HG02970 (cell line): ENCODE data around the gene ARL5C.

Experiments
- ATAC-seq: cut with Tn5 transposase; IDR thresholded peaks from one replicate; pipeline ENCODE4 v1.9.1; 2021; ENCODE audit warnings: mild to moderate bottlenecking, moderate library complexity, moderate number of reproducible peaks; ENCODE audit not compliant: unreplicated experiment, low FRiP score

Gene ARL5C, protein sequence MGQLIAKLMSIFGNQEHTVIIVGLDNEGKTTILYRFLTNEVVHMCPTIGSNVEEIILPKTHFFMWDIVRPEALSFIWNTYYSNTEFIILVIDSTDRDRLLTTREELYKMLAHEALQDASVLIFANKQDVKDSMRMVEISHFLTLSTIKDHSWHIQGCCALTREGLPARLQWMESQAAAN

DNA sequence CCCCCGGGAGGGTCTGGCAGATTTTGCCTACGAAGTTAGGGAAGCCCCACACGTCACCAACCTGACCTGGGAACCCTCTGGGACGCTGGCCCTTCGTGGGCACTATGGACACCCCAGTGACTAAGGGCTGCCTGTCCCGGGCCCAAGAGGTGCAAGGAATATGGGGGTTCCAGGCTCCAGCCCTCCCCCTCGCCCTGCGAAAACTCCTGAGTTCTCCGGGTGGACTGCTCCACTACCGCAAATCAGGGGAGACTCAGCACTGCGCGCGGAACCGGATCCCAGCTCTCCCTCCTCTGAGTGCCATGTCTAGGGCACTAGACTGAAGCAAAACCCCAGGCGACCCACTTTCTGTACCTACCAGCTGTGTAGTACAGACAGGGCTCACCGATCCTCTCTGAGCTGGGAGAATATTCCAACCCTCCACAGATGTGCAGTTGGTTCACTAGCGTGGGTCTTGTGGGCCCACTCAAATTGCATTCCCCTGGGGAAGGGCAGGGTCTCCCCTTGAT is at the start of gene ARL5C:
Gene ARL5C, minus strand, starts transcription at position 321 of the 509 bp plus-strand sequence. CDS start 401 bp downstream, outside the sequence.
- no peak for ATAC-seq

DNA sequence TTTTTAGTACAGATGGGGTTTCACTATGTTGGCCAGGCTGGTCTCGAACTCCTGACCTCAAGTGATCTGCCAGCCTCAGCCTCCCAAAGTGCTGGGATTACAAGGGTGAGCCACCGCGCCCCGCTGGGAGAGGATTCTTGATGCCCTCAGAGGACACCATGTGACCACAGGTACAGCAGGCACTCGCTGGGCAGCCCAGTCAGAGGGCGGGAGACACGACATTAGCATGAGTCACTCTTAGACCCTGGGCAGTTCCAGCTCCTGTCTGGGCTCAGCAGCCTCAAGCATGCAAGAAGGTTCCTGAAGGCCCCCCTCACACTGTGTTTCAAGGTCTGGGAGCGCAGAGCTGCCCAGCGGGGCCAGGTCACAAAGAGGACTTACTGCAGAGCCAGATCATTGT is 47.9 kb upstream of the ARL5C start:
- ATAC-seq: no peak

GRCh38 chr17:39212841-39213480 is 47.0 kb upstream of the ARL5C start:
- ATAC-seq: no peak

GRCh38 chr17:39212195-39212810 is 46.3 kb upstream of the ARL5C start:
- ATAC-seq: no peak

DNA sequence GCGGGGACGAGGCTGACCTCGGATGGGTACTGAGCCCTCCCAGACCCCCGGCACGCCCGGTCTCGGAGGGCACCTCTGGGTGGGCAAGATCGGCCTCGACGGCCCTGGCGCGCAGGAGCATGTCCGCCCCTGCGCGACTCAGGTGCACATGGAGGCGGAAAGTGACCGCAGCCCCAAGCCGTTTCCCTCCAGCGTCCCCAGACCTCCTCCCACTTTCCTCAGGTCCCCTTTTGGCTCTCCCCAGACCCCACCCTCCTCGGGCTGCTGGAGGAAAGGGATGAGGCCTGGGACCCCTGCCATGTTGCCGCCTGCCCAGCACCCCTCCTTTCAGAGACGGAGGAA is 44.1 kb upstream of the ARL5C start:
- ATAC-seq: no peak

DNA sequence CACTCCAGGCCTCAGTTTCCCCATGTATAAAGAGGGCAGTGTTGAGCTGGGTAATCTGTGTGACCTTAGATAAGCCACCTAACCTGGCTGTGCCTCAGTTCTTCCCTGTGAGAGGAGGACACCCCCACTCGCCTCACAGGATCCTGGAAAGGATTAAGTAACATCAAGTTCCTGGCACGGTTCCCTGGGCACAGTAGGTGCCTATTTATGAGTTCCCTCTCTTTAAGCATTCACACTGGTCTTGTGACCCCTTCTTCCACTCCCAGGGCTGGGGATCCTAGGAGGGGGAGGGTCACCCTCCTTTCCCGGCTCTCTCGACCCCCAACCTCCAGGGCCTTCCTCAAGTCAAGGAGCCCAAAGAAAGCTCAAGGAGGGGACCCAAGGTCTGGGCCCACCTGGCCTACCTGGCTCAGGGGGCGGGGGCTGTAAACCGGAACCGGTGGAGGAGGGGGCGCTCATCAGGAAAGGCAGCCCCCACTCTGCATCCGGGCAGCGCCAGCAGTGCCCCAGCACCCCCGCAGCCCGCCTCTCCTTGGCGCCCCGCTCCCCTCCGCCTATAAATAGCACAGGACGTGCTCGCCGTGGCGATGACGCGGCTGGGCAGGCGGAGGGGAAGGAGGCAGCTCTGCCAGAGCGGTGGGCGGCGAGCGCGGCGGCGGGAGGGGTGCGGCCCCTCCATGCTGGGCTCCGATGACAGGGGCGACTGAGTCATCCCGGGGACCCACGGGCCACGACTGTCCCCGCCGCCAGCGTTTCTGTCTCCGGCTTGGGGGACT is 43.5 kb upstream of the ARL5C start:
- no peak for ATAC-seq

DNA sequence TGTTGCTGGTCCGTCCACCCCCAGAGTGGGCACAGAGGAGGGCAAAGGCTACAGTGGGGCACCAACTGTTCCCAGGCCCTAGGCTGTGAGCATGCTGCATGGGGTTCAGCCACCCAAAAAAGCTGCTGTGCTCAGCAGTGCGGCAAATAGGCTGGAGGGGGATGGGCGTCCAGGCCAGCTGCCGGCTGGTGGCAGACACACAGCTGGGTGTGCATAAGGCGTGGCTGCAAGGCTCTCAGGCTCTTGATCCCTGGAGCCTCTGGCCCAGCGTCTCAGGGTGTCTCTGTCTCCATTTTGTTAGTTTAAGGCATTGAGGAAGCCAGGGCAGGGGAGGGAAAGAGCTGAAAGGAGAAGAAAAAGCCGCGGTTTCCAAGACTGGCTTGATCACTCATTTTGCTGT is 42.9 kb upstream of the ARL5C start:
- no peak for ATAC-seq

DNA sequence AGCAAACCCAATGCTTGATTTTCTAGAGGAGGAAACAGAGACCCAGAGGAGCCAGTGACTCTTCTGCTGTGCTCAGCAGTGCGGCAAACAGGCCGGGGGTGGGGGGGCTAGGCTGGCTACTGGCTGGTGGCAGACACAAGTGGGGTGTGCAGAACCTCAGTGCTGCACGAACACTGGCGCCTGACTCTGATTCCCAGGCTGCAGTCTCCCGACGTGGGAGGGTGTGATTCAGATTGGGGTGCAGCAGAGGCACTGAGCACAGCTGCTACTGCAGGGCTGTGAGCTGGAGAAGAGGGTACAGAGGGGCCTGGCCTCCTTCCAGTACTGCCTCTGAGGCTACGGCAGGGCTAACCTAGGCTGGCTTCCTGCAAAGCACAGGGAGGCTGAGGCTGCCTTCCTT is 42.2 kb upstream of the ARL5C start:
- no peak for ATAC-seq

DNA sequence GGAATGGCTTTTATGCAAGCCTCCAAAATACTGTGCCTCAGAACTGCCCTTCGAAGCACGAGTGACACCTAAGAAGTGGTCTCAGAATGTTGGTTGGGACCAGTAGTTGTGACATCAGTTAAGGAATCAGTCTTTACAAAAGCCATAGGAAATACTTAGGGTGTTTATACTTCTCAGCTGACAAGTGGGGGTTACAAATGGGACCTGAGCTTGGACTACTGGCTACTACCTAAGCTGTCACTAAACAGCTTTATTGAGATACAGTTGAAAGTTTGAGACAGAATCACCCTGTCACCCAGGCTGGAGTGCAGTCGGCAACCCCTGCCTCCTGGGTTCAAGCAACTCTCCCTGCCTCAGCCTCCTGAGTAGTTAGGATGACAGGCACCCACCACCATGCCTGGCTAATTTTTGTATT is 39.2 kb upstream of the ARL5C start:
- no peak for ATAC-seq

- no peak for ATAC-seq
These were observed 38.3 kb upstream of the ARL5C start for GRCh38 chr17:39204245-39204644.

DNA sequence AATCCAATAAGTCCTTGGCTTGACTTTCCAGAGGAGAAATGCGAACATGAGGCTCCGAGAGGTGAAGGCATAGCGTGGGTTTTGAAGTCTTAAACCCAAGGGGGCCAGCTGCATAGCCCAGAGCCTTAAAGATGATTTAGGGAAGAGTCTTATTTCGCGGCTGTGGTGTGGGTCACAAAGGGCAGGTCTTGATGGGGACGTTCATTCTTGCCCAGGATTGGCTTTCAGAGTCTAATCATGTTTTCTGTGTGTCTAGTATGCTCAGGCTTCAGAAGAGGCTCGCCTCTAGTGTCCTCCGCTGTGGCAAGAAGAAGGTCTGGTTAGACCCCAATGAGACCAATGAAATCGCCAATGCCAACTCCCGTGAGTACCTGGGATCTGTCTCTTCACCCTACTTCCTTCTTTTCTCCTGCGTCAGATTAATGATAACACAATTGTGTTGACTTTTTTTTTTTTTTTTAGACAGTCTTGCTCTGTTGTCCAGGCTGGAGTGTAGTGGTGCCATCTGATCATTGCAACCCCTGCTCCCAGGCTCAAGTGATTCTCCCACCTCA is 35.1 kb upstream of the ARL5C start:
- ATAC-seq: no peak

GRCh38 chr17:39200070-39200879 is 34.3 kb upstream of the ARL5C start, which contains the start of gene RPL19:
Gene RPL19, plus strand, starts transcription at chr17:39200283. Its CDS starts 62 bp downstream, at chr17:39200345.
- peak; percentile 61 for ATAC-seq

DNA sequence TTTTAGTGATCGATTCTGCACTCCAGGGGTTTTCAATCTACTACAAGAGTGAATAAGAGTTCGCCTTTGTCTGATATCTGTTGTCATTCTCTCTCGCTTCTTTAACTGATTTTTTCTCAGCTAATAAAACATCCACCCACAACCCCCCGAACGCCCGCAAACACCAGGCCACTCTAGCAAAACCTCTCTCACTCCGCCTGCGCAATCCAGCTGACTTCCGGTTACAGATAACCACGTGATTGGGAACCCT is 33.8 kb upstream of the ARL5C start:
- ATAC-seq: peak; percentile 64

DNA sequence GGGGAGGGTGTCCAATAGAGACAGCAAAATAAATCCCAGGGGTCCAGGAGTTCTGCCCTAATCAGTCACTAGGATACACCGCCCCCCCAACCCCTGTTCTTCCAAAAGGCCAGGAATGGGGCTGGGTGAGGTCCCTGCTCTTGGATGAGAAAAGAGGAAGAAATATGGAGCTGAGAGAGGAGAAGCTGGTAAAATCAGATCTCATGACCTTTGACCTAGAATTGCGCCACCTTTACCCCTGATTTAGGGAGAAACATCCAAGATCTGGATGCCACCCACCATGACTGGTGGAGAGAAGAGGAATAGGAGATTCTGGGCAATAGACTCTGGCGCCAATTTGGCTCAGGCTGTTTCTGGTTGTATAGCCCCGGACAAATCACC is 32.2 kb upstream of the ARL5C start:
- no peak for ATAC-seq

GRCh38 chr17:39197380-39198185 is 31.6 kb upstream of the ARL5C start, which contains the start of gene CACNB1:
Gene CACNB1, minus strand, starts transcription at chr17:39197669. Its CDS starts 174 bp downstream, at chr17:39197495.
- ATAC-seq: no peak

- ATAC-seq: no peak
These were observed 30.9 kb upstream of the ARL5C start for GRCh38 chr17:39196808-39197291.

DNA sequence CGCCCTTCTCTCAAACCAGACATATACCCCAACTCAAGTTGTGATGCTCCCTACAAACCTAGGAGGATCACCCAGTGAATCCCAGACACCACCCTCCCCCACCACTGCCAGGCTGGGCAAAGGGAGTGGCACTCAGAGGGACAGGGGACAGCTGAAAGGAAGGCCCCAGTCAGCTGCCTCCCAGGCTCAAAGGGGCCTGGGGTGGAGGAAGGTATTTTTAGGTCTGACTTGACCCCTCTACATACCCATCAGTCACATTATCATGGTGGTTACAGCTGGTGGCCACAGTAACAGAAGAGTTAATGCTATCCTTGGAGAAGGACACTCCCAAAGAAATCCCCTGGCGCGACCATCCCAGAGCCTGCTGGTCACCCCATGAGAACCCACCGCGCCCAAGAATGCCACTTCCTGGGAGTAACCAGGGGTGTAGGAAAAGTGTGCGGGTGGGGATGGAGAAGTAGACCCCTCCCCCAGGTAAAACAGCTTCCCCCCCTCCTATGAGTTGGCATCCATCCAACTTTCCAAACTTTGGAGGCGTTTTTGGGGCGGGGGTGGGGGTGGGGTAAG is 30.4 kb upstream of the ARL5C start:
- ATAC-seq: no peak

DNA sequence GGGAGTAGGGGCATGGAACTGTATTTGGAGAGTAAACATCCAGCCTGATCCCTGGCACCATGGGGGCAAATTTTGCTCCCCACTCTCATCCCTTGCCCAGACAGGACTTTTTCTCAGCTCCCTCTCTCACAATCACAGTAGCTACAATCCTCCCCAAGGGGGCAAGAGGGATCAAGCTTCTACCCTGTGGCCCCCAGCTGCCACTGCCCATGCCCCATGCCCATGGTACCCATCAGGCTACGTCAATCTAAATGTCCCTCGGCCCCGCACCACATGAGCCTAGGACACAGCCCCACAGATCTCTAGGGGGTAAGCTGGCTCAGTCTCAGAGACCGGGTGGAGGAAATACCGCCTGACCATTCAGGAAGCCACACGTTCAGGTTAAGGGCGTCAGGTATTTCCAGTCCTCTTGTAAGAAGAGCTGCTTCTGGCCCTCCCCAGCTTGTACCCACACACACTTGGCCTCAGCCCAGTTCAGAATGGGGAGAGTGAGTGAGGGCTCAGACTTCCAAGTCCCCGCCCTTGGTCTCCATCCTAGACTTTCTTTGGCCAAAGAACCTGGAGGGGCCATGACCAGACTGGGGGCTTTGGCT is 29.7 kb upstream of the ARL5C start:
- ATAC-seq: no peak
